HG02759 (cell line): ENCODE measurements around the gene NOP10.

Experiments
- ATAC-seq: cut with Tn5 transposase; IDR thresholded peaks from one replicate; pipeline ENCODE4 v1.9.1; 2021; ENCODE audit warnings: mild to moderate bottlenecking, moderate library complexity; ENCODE audit not compliant: unreplicated experiment

Gene NOP10

GRCh38 chr15:34334672-34335071 lies 8.3 kb downstream of the NOP10 start:
- ATAC-seq, result no peak

- no peak for ATAC-seq
Observed at GRCh38 chr15:34332553-34333120, 10.3 kb downstream of the NOP10 start.

- ATAC-seq, result no peak
Observed at GRCh38 chr15:34331809-34332208, 11.1 kb downstream of the NOP10 start.

- ATAC-seq, result no peak
Observed at GRCh38 chr15:34330279-34330678, 12.7 kb downstream of the NOP10 start.

GRCh38 chr15:34329006-34329405 lies 13.9 kb downstream of the NOP10 start:
- ATAC-seq, result no peak

GRCh38 chr15:34327906-34328305 lies 15.0 kb downstream of the NOP10 start:
- no peak for ATAC-seq

GRCh38 chr15:34325368-34325767 lies 17.6 kb downstream of the NOP10 start:
- ATAC-seq, result no peak

- ATAC-seq, result no peak
Observed at GRCh38 chr15:34324933-34325332, 18.0 kb downstream of the NOP10 start.

GRCh38 chr15:34323217-34323616 lies 19.7 kb downstream of the NOP10 start:
- ATAC-seq, result no peak

GRCh38 chr15:34318277-34319079 lies 24.5 kb downstream of the NOP10 start:
- peak; percentile 79 for ATAC-seq

GRCh38 chr15:34314491-34315490 lies 28.1 kb downstream of the NOP10 start:
- ATAC-seq, result no peak

- ATAC-seq, result no peak
Observed at GRCh38 chr15:34311563-34311962, 31.4 kb downstream of the NOP10 start.

GRCh38 chr15:34304613-34305012 lies 38.3 kb downstream of the NOP10 start:
- ATAC-seq, result no peak

GRCh38 chr15:34301058-34301457 lies 41.9 kb downstream of the NOP10 start:
- no peak for ATAC-seq

GRCh38 chr15:34297059-34297458 lies 45.9 kb downstream of the NOP10 start:
- no peak for ATAC-seq

- ATAC-seq, result no peak
Observed at GRCh38 chr15:34292621-34293020, 50.3 kb downstream of the NOP10 start.
